Measurements from ENCODE around the gene SCAMP1.

DNA sequence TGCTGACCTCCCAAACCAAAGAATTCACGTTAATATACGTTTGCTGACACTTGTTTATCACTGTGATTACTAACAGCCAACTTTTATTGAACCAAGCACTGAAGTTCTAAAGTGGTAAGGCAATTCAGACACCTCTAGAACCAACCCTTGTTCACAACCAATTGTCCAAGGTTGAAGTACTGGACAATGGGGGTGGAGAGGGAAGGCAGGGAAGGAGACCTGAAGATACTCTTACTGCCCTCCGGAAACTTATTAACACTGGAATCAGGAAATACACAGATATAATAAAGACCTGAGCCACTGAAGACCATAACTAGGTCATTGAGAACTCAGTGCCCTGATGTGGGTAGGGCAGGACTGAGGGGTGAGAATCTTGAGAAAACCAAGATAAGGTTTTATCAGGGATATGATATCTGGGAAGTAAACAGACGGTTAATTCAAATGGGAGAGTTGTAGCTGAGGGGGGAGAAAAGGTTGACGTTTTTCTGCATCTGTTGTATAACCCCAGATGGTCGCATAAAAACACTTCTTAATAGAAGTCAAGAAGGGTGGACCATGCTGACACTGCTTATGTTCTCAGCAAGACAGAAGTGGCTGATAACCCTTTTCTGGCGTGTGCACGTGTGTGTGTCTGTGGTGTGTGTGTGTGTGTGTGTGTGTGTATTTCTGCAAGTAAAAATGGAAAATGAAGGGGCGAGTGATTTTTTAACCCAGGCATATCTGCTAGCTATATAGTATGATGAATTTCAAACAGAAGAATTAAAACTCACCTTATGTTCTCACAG, 162.3 kb downstream of the SCAMP1 start:
- TF ChIP-seq CREB1 (CRISPR knock-in tag; IDR thresholded peaks at IDR 0.05) (no peak), NFATC4 (CRISPR knock-in tag; IDR thresholded peaks at IDR 0.05) (no peak)
- TF ChIP-seq, protein P1, sequence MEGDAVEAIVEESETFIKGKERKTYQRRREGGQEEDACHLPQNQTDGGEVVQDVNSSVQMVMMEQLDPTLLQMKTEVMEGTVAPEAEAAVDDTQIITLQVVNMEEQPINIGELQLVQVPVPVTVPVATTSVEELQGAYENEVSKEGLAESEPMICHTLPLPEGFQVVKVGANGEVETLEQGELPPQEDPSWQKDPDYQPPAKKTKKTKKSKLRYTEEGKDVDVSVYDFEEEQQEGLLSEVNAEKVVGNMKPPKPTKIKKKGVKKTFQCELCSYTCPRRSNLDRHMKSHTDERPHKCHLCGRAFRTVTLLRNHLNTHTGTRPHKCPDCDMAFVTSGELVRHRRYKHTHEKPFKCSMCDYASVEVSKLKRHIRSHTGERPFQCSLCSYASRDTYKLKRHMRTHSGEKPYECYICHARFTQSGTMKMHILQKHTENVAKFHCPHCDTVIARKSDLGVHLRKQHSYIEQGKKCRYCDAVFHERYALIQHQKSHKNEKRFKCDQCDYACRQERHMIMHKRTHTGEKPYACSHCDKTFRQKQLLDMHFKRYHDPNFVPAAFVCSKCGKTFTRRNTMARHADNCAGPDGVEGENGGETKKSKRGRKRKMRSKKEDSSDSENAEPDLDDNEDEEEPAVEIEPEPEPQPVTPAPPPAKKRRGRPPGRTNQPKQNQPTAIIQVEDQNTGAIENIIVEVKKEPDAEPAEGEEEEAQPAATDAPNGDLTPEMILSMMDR (IDR thresholded peaks at IDR 0.05) = no peak

Measured in WTC11 (cell line).